HepG2 (cell line): ENCODE results near the gene ABCA4. TPM values are rescaled to one million over a fixed set of nuclear protein-coding genes. Genes with fewer than 3 reads are reported as not detected.
A peak's percentile ranks its signal among the peaks of the same experiment; 100 is the strongest.

ENCODE experiments used
- ATAC-seq: fragments of 200-7000 bp; cut with Tn5 transposase; 3 replicates; pipeline ENCODE4 v1.9.1; 2020; ENCODE audit warnings: mild to moderate bottlenecking, moderate library complexity
- BruUV-seq: library from RNA; stranded (reverse); fragments of 400-500 nt; replicated peaks from 2 replicates; lab custom pipeline; 2021; lab: Mats Ljungman, UMichigan
- CTCF ChIA-PET: fragments of 300-600 bp; formaldehyde crosslinking; extraction: SDS; loops from one replicate; lab custom pipeline; 2021; ENCODE audit warnings: low total read pairs, inconsistent platforms, low intra/inter-chr PET ratio; lab: Yijun Ruan, JAX
- POLR2A ChIA-PET: fragments of 350-600 bp; sonication (Branson Sonifier 250); formaldehyde crosslinking; loops from one replicate; lab custom pipeline; 2020; ENCODE audit warnings: antibody characterized with exemption, inconsistent platforms; lab: Yijun Ruan, JAX
- DNase-seq: peaks from one replicate; pipeline ENCODE4 v3.0.0-alpha.2; 2015; ENCODE audit warnings: low spot score
- FAIRE-seq: peaks from 3 replicates; lab custom pipeline; 2011; peaks lifted over from hg19 to GRCh38; lab: Jason Lieb, UNC
- H2AFZ ChIP-seq: one replicate; pipeline ENCODE4 v1.6.1; 2011; ENCODE audit warnings: low read length, inconsistent platforms
- H3K27ac ChIP-seq: fragments of 300-600 bp; 3 replicates; pipeline ENCODE4 v1.8.0; 2011; ENCODE audit warnings: mixed run types, mild to moderate bottlenecking, mixed read lengths, low read length, inconsistent platforms; ENCODE audit not compliant: insufficient read depth; ENCODE audit errors: extremely low read length
- H3K27me3 ChIP-seq, 2 experiments: fragments of 200-600 bp in 1 of 2; 2 replicates in 1 of 2; 3 replicates in 1 of 2; pipeline versions ENCODE4 v1.6.0 to v1.8.0; 2011; ENCODE audit warnings: low read length in 2 of 2, mild to moderate bottlenecking in 2 of 2, moderate library complexity in 2 of 2, inconsistent platforms in 1 of 2; ENCODE audit not compliant: insufficient read depth in 2 of 2, control insufficient read depth in 1 of 2
- H3K36me3 ChIP-seq, 2 experiments: fragments of 200-600 bp in 1 of 2; replicated peaks in 1 of 2; 2 replicates in 1 of 2; 3 replicates in 1 of 2; pipeline versions ENCODE4 v1.5.1 to v1.8.0; 2011; ENCODE audit warnings: low read length in 2 of 2, inconsistent platforms in 1 of 2; ENCODE audit not compliant: insufficient read depth in 2 of 2, control insufficient read depth in 1 of 2
- H3K4me1 ChIP-seq: 2 replicates; pipeline ENCODE4 v1.5.1; 2012; ENCODE audit warnings: low read length, inconsistent platforms; ENCODE audit not compliant: insufficient read depth
- H3K4me2 ChIP-seq: 2 replicates; pipeline ENCODE4 v1.6.0; 2011; ENCODE audit warnings: low read depth, low read length, inconsistent platforms
- H3K4me3 ChIP-seq, 3 experiments: fragments of 200-600 bp in 1 of 3; sonication (generic), shearing (Covaris generic) in 1 of 3; replicated peaks in 1 of 3; 2 replicates each; pipeline ENCODE4 v1.5.1; 2011 to 2016; ENCODE audit warnings: low read length in 3 of 3, inconsistent platforms in 2 of 3, low read depth in 2 of 3, mild to moderate bottlenecking in 2 of 3, control low read depth in 1 of 3, mixed read lengths in 1 of 3; ENCODE audit not compliant: insufficient read depth in 1 of 3
- H3K79me2 ChIP-seq: one replicate; pipeline ENCODE4 v1.6.1; 2011; ENCODE audit warnings: low read length, inconsistent platforms; ENCODE audit not compliant: insufficient read depth
- H3K9ac ChIP-seq: 2 replicates; pipeline ENCODE4 v1.6.0; 2011; ENCODE audit warnings: mild to moderate bottlenecking, low read depth, low read length, inconsistent platforms; ENCODE audit not compliant: insufficient read depth
- H3K9me3 ChIP-seq: 2 replicates; pipeline ENCODE4 v1.5.1; 2012; ENCODE audit warnings: mild to moderate bottlenecking, low read length
- H4K20me1 ChIP-seq: 2 replicates; pipeline ENCODE4 v1.6.0; 2011; ENCODE audit warnings: inconsistent platforms, mild to moderate bottlenecking, low read length, moderate library complexity; ENCODE audit not compliant: insufficient read depth
- FOXA3 ChIP-seq: IDR thresholded peaks from 2 replicates; pipeline ENCODE4 v1.6.1; 2016; ENCODE audit warnings: missing genetic modification reagents, missing compliant biosample characterization
- HNRNPL ChIP-seq: fragments of 200-400 bp; formaldehyde crosslinking; IDR thresholded peaks from 2 replicates; pipeline ENCODE4 v1.6.1; 2017; ENCODE audit warnings: mild to moderate bottlenecking, low read depth, low read length
- HOXA9 ChIP-seq: sonication (generic); formaldehyde crosslinking; IDR thresholded peaks from 2 replicates; pipeline ENCODE4 v1.8.1; 2022; ENCODE audit warnings: missing genetic modification reagents, mild to moderate bottlenecking, moderate library complexity, borderline replicate concordance
- MAFF ChIP-seq: IDR thresholded peaks from 2 replicates; pipeline ENCODE4 v1.6.1; 2011; ENCODE audit warnings: low read depth, low read length, improper control_type of control experiment
- MAFK ChIP-seq, 2 experiments: IDR thresholded peaks in 1 of 2; conservative IDR thresholded peaks in 1 of 2; 2 replicates each; pipeline ENCODE4 v1.6.1; 2011; ENCODE audit warnings: improper control_type of control experiment in 2 of 2, low read length in 2 of 2
- SOX6 ChIP-seq, 2 experiments: fragments of 450-650 bp in 1 of 2; sonication (generic) in 1 of 2; formaldehyde crosslinking in 1 of 2; IDR thresholded peaks; 2 replicates each; pipeline versions ENCODE4 v1.4.0 to v1.6.1; 2017 to 2020; ENCODE audit warnings: antibody characterized with exemption in 1 of 2, mild to moderate bottlenecking in 1 of 2, missing genetic modification reagents in 1 of 2
- SRF ChIP-seq: IDR thresholded peaks from 2 replicates; pipeline ENCODE4 v1.6.1; 2011; ENCODE audit warnings: mild to moderate bottlenecking, low read depth, low read length, moderate library complexity
- TBX2 ChIP-seq: sonication (generic); formaldehyde crosslinking; IDR thresholded peaks from 2 replicates; pipeline ENCODE4 v1.5.0; 2020; ENCODE audit warnings: missing genetic modification reagents, mild to moderate bottlenecking, borderline replicate concordance
- ZFP36L2 ChIP-seq: sonication (generic); formaldehyde crosslinking; IDR thresholded peaks from 2 replicates; pipeline ENCODE4 v1.4.0; 2020; ENCODE audit warnings: missing genetic modification reagents
- ZNF263 ChIP-seq: sonication (generic); formaldehyde crosslinking; IDR thresholded peaks from 2 replicates; pipeline ENCODE4 v1.4.0; 2020; ENCODE audit warnings: missing genetic modification reagents
- ZNF644 ChIP-seq: IDR thresholded peaks from 2 replicates; pipeline ENCODE4 v1.6.1; 2016; ENCODE audit warnings: low read depth
- WGBS: methylation state at CpG from one replicate; pipeline ENCODE4 v1.1.6; 2017; ENCODE audit warnings: low lambda C conversion rate; 5-methylcytosine and 5-hydroxymethylcytosine counted together
- in situ Hi-C: cut with HindIII; loops from 2 replicates; pipeline ENCODE4 v1.10.0; 2017; ENCODE audit warnings: low pct_unique_long_range_greater_than_20kb; ENCODE audit not compliant: extremely low pct_ligation_motif_present
- intact Hi-C: fragments of 100-400 bp; cut with micrococcal nuclease; formaldehyde crosslinking; loops from one replicate; pipeline ENCODE4 v1.10.0; 2022; ENCODE audit not compliant: unreplicated experiment
- polyA plus RNA-seq, 8 experiments: library from polyadenylated mRNA; depleted of rRNA in 3 of 8; stranded (reverse) in 7 of 8; unstranded in 1 of 8; fragments of >200 nt; fragmentation: Illumina TruSeq in 4 of 8; extraction: Trizol in 4 of 8; gene quantifications; 2 replicates each; pipeline versions ENCODE4 v1.2.1 to v1.2.3, GENCODE V29; 2011 to 2016; ENCODE audit warnings: low read depth in 4 of 8, missing spikeins in 1 of 8, mixed read lengths in 1 of 8; ENCODE audit not compliant: insufficient read depth in 1 of 8
- total RNA-seq, 5 experiments: library from RNA; depleted of rRNA; stranded (reverse); fragments of >200 nt; fragmentation: Illumina TruSeq; extraction: Trizol; gene quantifications; 2 replicates each; pipeline ENCODE4 v1.2.3, GENCODE V29; 2016; ENCODE audit warnings: low read depth in 1 of 5

ABCA4 gene
- total and polyA plus RNA-seq, 2 of the 13 experiments (the other 11 are each of a cell fraction or from before 2014, with no cell fraction given), result 0.24 to 0.67 TPM

DNA sequence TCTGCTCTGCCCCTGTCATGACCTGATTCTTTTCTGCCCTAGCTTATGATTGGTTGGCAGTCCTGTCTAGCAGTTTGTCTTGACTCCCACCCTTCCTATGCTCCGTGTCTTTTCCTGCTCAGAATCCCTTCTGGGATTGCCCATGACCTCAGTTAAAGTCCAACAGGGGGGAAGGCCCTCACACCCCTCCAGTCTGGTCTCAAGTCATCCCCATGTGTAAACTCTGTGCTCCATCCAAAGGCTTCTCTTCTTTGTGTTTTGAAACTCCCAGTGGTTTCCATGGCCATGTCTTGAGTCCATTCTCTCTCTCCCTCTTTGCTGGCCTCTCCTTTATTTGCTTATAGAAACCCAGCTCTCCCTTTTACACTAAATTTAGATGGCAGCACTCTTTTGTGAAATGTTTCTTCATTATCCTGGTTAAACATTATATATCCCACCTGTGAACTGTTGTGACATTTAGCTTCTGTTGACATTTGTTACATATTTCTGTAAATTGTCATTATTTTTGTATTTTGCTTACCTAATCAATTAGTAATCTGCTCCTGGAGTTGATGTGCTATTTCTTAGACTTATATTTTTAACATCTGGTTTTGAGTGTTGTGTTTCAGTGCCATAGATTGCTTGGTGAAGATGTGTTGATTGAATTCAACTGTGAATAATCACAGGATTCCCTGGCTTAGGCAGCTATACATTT, 162.8 kb downstream of the ABCA4 start:
- TF ChIP-seq MAFF (peak; percentile 86), HNRNPL (no peak), MAFK (conservative IDR thresholded peaks at IDR 0.05 in 1 of 2, IDR thresholded peaks at IDR 0.05 in 1 of 2; ENCODE audit: low read length in 2 of 2) (peak; percentile 82 to 91), SRF (no peak), TBX2 (CRISPR knock-in tag) (no peak), ZFP36L2 (CRISPR knock-in tag) (no peak), SOX6 (IDR thresholded peaks at IDR 0.05) (no peak), SOX6 (CRISPR knock-in tag; IDR thresholded peaks at IDR 0.05) (0 out of 2 replicates have a peak, but pooled peaks have one; percentile 26), HOXA9 (no peak), ZNF644 (CRISPR knock-in tag) (peak; percentile 63), ZNF263 (CRISPR knock-in tag) (peak; percentile 85), FOXA3 (CRISPR knock-in tag) (0 out of 2 replicates have a peak, but pooled peaks have one; percentile 12)
- TF ChIP-seq, all 625 proteins: peak for 6
- WGBS, result 0% methylated on average over 1 of the region's 1 CpG
- no peak overlapping the region for H2AFZ ChIP-seq
- BruUV-seq, result no TSS peak
- H3K9me3 ChIP-seq, result peaks cover 7% of the 10 kb centered on the region; the same call in 1 of the 2 replicates
- intact Hi-C loops (no loop called here), in situ Hi-C loops (no loop called here)
- no peak overlapping the region for H3K4me2 ChIP-seq
- CTCF ChIA-PET, result no interaction called here
- H3K4me3 ChIP-seq, result no peak overlapping the region
- no peak for DNase-seq
- H3K36me3 ChIP-seq, result no peaks in the 10 kb centered on the region
- no peaks in the 10 kb centered on the region for H4K20me1 ChIP-seq
- no peak; the same call in 2 of the 3 replicates for ATAC-seq
- H3K79me2 ChIP-seq, result no peaks in the 10 kb centered on the region
- H3K4me1 ChIP-seq, result peaks cover 58% of the 10 kb centered on the region
- H3K9ac ChIP-seq, result no peak overlapping the region
- no peak for FAIRE-seq
- POLR2A ChIA-PET, result interaction anchor here (1.1 to 4.3 kb wide), 4 partner anchors 22 to 112 kb away, joined by 3 to 30 read pairs (median 4); partner anchors contain the start of gene DNTTIP2
- no peaks in the 10 kb centered on the region for H3K27me3 ChIP-seq
- no peak overlapping the region for H3K27ac ChIP-seq
